Peyer's patch (tissue), 4 donors: ENCODE results near the gene DQX1.

Experiments used
- CTCF ChIP-seq, 6 experiments: fragments of 450-650 bp in 4 of 6; fragments of 200-600 bp in 2 of 6; sonication (generic) in 1 of 6; IDR thresholded peaks; one replicate each; pipeline ENCODE4 v1.5.1; 2017 to 2019; ENCODE audit warnings: antibody characterized with exemption in 6 of 6, mild to moderate bottlenecking in 3 of 6, moderate library complexity in 1 of 6
- POLR2A ChIP-seq, 2 donors: fragments of 450-650 bp; IDR thresholded peaks; one replicate each; pipeline ENCODE4 v1.5.1; 2017; ENCODE audit warnings: antibody characterized with exemption in 2 of 2, mild to moderate bottlenecking in 2 of 2, moderate library complexity in 2 of 2

- no peak for TF ChIP-seq POLR2A (IDR thresholded peaks at IDR 0.05)
- no peak for TF ChIP-seq CTCF (IDR thresholded peaks at IDR 0.05)
Observed at GRCh38 chr2:74551942-74552913, 26.2 kb upstream of the DQX1 start.
